HG03108 (cell line): ENCODE measurements around the gene SULF2.
A peak's percentile ranks its signal among the peaks of the same experiment; 100 is the strongest.

ENCODE experiments used
- ATAC-seq: cut with Tn5 transposase; IDR thresholded peaks from one replicate; pipeline ENCODE4 v1.9.1; 2021; ENCODE audit warnings: moderate library complexity; ENCODE audit not compliant: unreplicated experiment

The SULF2 gene

GRCh38 chr20:47740862-47741184 is 44.5 kb downstream of the SULF2 start:
- ATAC-seq, result no peak

- ATAC-seq, result no peak
Measured at GRCh38 chr20:47740121-47740861, 45.0 kb downstream of the SULF2 start.

- no peak for ATAC-seq
Measured at GRCh38 chr20:47737923-47738322, 47.4 kb downstream of the SULF2 start.

GRCh38 chr20:47736570-47737152 is 48.6 kb downstream of the SULF2 start:
- ATAC-seq, result no peak

GRCh38 chr20:47735412-47736400 is 49.6 kb downstream of the SULF2 start:
- no peak for ATAC-seq

GRCh38 chr20:47734870-47735269 is 50.4 kb downstream of the SULF2 start:
- ATAC-seq, result no peak

- no peak for ATAC-seq
Measured at GRCh38 chr20:47733892-47734291, 51.4 kb downstream of the SULF2 start.

- ATAC-seq, result no peak
Measured at GRCh38 chr20:47730744-47731143, 54.5 kb downstream of the SULF2 start.

GRCh38 chr20:47729472-47729871 is 55.8 kb downstream of the SULF2 start:
- no peak for ATAC-seq

GRCh38 chr20:47727909-47728361 is 57.3 kb downstream of the SULF2 start:
- ATAC-seq, result no peak

- ATAC-seq, result peak; percentile 80
Measured at GRCh38 chr20:47727170-47727880, 58.0 kb downstream of the SULF2 start.

- no peak for ATAC-seq
Measured at GRCh38 chr20:47726632-47727031, 58.6 kb downstream of the SULF2 start.

- ATAC-seq, result no peak
Measured at GRCh38 chr20:47725248-47725973, 59.9 kb downstream of the SULF2 start.

- ATAC-seq, result no peak
Measured at GRCh38 chr20:47724910-47725247, 60.4 kb downstream of the SULF2 start.

GRCh38 chr20:47724396-47724795 is 60.9 kb downstream of the SULF2 start:
- no peak for ATAC-seq

GRCh38 chr20:47723322-47723721 is 62.0 kb downstream of the SULF2 start:
- ATAC-seq, result no peak

- ATAC-seq, result no peak
Measured at GRCh38 chr20:47720636-47721427, 64.4 kb downstream of the SULF2 start.

GRCh38 chr20:47719625-47720024 is 65.7 kb downstream of the SULF2 start:
- ATAC-seq, result no peak

- no peak for ATAC-seq
Measured at GRCh38 chr20:47719211-47719610, 66.1 kb downstream of the SULF2 start.

GRCh38 chr20:47718398-47718797 is 66.9 kb downstream of the SULF2 start:
- no peak for ATAC-seq
